Right ventricle myocardium superior (tissue), 1 donor: Measurements from ENCODE around the gene TEX28. TPM values are rescaled to one million over a fixed set of nuclear protein-coding genes. Genes with fewer than 3 reads are reported as not detected.
"Not testable (repeated sequence)": the region's sequence is repeated elsewhere in the genome, so short reads cannot be mapped to it uniquely, and the experiment has no call there.

Source experiments
- ATAC-seq: fragments of 200-7000 bp; cut with Tn5 transposase; one replicate; pipeline ENCODE4 v1.9.1; 2020; ENCODE audit warnings: mild to moderate bottlenecking; ENCODE audit not compliant: poor library complexity
- DNase-seq: peaks from one replicate; pipeline ENCODE4 v3.0.0-alpha.2; 2020
- intact Hi-C: fragments of 100-400 bp; cut with DNase I; formaldehyde crosslinking; loops from one replicate; pipeline ENCODE4 v1.11.2; 2022
- total RNA-seq: library from RNA; stranded (reverse); fragmentation: NEBNext Ultra II Directional; extraction: Animal tissue kit (Norgen Biotek cat#: 25700); gene quantifications from one replicate; pipeline ENCODE4 v1.2.1, GENCODE V29; 2021
- donor health status: DM: no; HTN: yes; CAD: no; lungs with severe emphysema.

TEX28 gene
- total RNA-seq, 1 donor from 2014 or later = not detected

DNA sequence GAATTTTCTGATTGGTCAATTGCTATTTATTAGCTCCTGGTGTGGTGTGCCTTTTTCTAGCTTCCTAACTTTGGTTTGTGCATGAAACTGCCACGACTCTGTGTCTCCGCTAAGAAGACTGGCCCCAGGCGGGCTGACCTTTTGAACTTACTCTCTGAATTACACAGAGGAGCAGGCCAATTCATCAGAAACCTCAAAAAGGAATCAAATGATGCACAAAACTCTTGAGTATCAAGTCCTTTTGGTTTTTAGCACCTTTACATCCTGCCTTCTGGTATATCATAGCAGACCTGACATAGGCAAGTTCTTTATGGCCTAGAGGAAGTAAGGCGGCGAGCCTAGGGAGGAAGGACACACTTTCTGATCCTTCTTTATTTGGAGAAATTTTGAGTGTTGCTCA is 18.2 kb upstream of the TEX28 start:
- DNase-seq = no peak
- intact Hi-C loops = no loop called here
- no peak for ATAC-seq

DNA sequence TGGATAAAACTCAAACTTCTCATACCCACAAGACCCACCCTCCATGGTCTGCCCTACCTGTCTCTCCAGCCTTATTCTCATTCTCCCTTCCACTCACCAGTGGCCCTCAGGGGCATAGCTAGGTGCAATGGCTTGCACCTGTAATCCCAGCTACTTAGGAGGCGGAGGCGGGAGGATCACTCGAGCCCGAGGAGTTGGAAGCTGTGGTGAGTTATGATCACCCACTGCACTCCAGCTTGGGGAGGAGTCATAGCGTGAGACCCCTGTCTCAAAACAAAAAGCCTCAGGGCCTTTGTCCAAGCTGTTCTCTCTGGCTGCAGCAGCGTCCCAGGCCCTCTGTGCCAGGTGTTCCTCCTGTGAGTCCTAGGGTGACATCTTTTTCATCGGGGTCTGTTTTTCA is 17.2 kb upstream of the TEX28 start:
- DNase-seq (no peak), ATAC-seq (no peak)

DNA sequence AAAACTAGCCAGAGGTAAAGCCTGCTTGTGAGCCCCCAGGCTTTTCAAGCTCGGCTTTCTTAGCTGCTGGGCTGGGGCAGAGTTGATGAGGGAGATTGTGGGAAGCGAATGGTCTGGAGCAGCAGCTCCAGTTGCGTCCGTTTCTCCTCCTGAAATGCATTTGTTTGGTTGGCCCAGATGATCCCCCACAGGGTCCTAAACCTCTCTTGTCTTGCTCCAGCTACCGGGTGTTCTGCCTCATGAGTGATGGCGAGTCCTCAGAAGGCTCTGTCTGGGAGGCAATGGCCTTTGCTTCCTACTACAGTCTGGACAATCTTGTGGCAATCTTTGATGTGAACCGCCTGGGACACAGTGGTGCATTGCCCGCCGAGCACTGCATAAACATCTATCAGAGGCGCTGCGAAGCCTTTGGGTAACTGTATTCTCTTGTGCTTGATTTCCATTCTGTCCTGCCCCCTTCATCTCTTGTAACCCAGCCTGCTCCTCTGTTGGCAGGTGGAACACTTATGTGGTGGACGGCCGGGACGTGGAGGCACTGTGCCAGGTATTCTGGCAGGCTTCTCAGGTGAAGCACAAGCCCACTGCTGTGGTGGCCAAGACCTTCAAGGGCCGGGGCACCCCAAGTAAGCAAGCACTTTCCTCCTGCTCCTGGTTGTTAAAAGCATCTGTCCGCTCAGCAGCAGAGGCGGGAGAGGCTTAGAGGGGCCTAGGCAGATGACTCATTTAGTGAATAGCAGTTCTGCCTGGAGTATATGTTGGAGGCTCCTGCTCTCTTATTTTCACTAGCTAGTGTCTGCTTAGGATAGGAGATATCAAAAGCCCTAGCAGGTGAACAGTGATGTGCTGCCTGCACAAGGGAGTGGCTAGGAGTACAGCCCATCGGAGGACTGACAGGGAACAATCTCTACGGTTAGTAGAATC is 16.0 kb upstream of the TEX28 start:
- ATAC-seq = no peak
- no peak for DNase-seq

More for the DNA sequence above, 17.2 kb upstream of the TEX28 start:
- intact Hi-C loops = no loop called here

DNA sequence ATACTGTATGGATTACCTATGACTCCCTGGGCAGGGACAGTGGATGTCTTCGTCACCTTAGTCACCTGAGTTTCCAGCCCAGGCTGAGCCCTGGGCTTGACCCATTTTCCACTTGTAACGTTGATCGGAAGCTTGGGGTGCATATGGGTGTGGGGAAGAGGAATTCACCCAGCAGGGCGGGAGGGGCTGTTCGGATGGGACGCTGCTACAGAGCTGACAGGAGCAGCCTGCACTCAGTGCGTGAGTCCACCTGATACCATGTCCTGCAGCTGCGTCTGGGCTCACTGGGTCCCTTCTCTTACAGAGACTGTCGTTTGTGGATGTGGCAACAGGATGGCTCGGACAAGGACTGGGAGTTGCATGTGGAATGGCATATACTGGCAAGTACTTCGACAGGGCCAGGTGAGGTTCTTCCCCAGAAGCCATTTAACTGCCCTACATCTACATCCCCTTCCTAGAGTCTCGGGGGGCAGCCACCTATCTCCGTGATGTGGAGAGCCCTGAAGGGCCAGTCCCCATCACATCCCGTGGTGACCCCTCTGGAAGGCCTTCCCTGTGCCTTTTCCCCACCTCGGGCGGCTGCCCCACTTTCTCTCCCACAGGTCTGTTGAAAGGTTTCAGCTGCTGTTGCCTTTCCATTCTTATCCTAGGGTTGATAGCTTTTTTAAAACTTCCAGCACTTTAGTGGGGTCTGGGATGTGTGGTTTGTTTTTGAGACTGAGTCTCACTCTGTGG is 14.3 kb upstream of the TEX28 start:
- DNase-seq (no peak), ATAC-seq (no peak)
- intact Hi-C loops = no loop called here

More for the DNA sequence above, 16.0 kb upstream of the TEX28 start:
- intact Hi-C loops = no loop called here

DNA sequence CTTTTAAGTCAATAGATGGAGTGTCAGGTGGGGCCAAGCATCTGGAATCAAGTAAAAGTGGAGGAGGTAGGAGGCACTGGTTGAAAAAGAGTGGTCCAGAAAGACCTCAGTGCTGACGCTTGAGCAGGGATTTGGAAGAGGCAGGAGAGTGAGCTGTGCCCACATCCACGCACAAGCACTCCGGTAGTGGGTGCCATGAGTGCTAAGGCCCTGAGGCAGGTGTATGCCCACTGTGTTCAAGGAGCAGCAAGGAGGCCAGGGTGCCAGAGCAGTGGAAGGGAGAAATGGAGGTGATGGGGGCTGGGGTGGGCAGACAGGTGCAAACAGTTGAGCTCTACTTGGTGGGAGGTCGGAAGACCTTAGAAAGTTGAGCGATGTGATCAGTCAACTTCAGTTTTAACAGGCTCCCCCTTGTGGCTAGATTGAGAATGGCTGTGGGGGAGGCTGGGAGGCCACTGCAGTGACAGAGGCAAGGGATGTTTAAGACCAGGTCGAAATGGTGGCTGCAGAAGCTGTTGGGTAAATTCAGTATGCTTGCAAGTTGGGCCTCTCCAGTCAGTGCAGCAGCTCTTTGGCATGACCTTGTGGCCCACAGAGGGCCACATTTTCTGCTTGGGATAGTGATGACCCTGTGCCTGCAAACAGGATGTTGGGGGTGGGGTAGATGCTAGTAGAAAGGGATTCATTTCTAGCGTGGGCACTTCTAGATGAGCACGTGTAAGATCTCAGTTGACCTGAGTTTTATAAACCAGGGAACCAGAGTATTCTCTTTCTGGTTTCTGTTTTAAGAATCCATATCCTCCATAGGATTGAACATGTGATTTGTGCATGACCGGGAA is 13.4 kb upstream of the TEX28 start:
- DNase-seq (peak; percentile 57), ATAC-seq (peak; percentile 65)
- intact Hi-C loops = no loop called here

DNA sequence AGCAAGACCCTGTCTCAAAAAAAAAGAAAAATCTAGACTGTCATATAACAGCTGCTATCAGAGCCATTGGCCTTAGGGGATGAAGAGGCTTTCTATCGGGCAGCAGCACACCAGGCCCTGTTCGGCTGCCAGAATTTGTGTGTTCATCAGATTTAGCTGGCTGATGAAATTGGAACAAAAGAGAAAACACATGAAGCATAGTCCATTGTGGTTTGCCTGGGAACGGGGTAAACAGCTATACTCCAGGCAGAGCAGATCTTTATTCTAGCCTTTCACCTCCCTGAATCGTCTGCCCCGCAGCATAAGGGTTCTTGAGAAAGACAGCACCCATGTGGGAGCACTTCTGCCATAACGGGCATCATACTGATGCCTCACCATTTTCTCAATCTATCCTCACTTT is 12.3 kb upstream of the TEX28 start:
- intact Hi-C loops = no loop called here
- DNase-seq (no peak), ATAC-seq (no peak)

DNA sequence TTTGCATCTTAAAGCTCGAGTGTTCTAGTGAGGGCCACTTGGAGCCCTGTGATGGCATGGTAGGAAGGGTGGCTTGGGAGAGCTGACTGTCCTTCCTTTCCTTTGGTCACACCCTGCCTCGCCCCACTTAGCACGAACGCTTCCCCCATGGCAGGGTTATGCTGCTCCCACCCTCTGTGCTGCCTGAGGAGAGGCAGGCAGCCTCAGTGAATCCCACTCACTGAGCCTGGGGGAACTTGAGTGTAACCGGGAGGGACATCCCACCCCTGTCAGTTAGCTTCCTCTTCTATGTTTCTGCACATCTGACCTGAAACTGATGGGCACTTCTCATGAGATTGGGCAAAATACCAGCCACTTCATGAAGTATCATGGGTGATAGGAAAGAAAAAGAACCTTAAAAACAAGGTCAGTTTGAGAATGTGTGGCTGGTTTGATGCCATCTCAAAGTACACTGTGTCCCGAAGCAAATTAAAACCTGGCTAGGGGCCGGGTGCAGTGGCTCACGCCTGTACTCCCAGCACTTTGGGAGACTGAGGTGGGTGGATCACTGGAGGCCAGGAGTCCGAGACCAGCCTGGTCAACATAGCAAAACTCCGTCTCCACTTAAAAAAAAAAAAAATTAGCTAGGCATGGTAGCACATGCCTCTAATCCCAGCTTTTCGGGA is 10.7 kb upstream of the TEX28 start:
- DNase-seq (no peak), ATAC-seq (peak; percentile 48)
- intact Hi-C loops = no loop called here

DNA sequence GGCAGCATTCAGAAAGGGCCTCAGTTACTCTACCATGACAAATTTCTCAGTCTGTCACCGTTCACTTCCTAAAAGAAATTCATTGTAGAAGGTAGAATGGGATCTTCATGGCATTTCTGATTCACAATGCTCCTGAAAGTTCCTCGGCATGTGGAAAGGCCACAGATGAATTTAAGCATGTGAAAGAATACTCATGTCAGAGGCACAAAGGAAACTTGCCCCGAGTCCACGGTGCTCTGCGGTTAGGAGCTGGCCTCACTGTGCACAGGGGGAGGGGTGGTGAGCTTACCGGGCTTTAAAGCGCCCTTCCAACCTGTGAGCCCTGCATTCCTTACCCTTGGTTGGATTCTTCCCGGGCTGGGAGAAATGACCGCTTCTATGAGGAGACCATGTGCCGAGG is 9.9 kb upstream of the TEX28 start:
- DNase-seq (no peak), ATAC-seq (no peak)
- intact Hi-C loops = no loop called here

DNA sequence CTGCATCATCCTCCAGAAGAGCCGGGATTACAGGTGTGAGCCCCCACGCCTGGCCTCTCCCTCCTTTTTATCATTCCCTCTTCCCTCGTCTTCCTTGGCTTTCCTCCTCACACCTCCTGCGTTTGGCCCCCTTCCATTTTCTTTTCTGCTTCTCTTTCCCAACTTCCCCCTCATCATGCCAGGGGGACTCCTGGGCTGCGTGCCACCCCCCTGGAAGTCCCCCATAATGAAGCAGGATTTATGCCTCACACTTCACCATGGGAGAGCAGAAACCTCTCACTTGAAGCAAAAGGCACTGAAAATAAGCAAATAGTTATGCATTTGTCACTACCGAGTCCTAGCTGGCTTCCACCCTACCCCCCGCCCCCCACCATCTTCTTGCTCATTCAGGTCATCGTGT is 8.6 kb upstream of the TEX28 start:
- DNase-seq = no peak

DNA sequence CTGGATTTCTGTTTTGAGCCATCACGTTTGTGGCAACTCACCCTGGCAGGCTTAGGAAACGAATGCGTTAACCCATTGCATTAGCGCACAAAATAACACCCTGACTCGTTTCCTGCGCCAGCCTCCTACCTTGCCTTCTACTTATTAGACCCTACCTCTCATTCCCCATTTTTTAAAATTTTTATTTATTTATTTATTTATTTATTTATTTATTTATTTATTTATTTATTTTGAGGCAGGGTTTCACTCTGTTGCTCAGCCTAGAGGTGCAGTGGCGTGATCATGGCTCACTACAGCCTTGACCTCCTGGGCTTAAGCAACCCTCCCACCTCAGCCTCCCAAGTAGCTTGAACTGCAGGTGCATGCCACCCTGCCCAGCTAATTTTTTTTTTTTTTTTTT is 8.1 kb upstream of the TEX28 start:
- ATAC-seq, DNase-seq, intact Hi-C loops: not testable (repeated sequence)

More for the DNA sequence above, 8.6 kb upstream of the TEX28 start:
- no peak for ATAC-seq
- intact Hi-C loops = no loop called here

DNA sequence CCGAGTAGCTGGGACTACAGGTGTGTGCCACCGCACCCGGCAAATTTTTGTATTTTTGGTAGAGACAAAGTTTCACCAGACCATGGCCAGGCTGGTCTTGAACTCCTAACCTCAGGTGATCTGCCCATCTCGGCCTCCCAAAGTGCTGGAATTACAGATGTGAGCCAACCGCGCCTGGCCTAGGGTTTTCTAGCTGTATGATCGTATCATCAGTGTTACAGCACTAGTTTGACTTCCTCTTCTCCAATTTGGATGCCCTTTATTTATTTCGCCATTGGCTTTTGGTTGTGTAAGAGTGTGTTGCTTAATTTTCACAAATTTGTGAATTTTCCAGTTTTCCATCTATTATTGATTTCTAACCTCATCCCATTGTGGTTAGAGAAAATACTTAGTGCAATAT is 5.9 kb upstream of the TEX28 start:
- peak; percentile 49 for DNase-seq
- intact Hi-C loops = no loop called here
- ATAC-seq = no peak

DNA sequence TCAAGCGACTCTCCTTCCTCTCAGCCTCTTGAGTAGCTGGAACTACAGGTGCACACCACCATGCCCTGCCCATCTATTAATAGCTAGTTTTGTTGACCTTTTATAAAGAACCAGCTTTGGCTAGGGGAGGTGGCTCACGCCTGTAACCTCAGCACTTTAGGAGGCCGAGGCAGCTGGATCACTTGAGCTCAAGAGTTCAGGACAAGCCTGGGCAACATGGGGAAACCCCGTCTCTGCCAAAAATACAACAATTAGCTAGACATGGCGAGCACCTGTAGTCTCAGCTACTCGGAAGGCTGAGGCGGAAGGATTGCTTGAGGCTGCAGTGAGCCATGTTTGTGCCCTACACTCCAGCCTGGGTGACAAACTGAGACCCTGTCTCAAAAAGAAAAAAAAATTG is 3.4 kb upstream of the TEX28 start:
- intact Hi-C loops = no loop called here
- DNase-seq = no peak
- ATAC-seq = no peak

DNA sequence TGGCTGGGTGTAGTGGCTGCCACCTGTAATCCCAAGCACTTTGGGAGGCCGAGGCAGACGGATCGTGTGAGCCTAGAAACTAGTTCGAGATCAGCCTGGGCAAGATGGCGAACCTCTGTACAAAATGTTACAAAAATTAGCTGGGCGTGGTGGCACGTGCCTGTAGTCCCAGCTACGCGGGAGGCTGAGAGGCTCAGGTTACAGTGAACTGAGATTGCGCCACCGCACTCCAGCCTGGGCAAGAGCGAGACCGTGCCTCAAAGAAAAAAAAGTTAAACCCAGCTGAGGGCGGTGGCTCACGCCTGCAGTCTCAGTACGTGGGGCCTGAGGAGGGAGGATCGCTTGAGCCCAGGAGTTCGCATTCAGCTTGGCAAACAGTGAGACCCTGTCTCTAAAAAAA is 1.8 kb upstream of the TEX28 start:
- intact Hi-C loops = no loop called here
- DNase-seq (no peak), ATAC-seq (no peak)

DNA sequence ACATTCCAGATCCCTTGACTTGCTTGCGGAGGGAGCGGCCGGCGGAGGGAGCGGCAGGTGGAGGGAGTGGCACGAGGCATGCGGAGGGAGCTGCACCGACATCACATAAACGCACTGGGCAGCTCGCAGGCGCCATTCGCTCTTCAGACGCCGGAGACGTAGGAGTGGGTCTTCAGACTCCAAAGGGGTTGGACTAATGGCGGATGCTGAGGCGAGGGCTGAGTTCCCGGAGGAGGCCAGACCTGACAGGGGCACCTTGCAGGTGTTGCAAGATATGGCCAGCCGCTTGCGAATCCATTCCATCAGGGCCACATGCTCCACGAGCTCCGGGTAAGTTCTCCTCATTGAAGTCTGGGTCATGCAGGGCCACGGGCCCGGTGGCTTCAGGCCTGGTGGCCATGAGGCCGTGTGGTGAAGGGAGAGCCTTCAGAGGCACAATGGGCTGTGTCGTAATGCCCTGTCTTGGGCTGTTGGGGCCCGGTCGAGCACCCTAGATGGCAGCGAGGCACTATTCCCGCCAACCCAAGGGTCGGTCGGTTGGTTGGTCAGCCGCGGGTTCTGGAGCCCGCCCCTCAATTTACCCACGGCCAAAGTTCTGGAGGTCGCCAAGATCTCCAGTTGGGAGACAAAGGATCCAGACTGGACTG is 863 bp upstream of the TEX28 start, which contains the start of gene TKTL1:
TSS of gene TKTL1 (plus strand) at position 132 of the 647 bp plus-strand sequence. CDS start at position 197, 65 bp downstream.
- ATAC-seq (no peak), DNase-seq (no peak)
- intact Hi-C loops = no loop called here

DNA sequence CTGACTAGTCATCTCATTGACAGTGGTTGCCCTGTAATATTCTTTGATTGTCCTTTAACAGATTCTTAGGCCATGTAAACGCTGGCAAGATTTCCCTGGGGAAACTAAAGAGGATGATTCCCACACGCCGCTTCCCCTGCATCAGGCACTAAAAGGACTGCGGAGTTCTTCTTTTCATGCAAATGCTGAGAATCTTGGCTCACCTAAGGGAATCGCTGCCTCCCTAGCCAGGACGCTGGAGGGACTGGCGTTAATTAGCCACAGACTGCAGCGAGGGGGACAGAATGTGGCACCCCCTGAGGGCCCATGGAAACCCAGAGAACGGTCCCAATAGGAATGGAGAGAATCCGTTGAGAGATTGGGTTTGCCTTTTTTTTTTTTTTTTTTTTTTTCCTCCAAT is 8.5 kb downstream of the TEX28 start:
- DNase-seq, intact Hi-C loops, ATAC-seq: not testable (repeated sequence)

DNA sequence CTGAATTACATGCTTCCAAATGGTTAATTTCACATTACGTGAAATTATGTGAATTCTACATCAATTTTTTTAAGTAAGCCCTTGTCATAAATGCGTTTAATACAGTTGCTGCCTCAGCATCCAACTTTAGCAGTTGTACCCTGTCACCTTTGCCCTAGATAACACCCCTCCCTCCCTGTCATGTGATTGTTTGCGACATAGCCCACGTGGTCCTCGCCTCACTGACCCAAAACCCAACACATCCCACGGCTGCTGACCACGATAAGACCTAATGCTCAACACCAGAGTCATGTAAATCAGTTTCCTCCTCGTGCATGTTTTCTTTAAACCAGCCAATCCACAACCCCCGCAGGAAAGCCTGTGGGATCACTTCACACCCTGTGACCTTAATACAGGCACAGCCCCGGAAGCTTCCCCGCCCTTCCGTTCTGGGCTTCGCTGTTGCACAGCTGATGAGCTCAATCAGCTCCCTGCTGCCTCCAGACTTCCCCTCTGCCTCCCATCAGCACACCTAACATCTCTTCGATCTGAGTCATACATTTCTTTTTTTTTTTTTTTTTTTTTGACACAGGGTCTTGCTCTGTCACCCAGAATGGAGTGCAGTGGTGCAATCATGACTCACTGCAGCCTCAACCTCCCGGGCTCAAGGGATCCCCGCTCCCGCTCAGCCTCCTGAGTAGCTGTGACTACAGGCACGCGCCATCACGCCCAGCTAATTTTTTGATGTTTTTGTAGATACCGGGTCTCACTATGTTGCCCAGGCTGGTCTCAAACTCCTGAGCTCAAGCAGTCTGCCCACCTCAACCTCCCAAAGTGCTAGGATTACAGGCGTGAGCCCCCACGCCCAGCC is 10.2 kb downstream of the TEX28 start:
- DNase-seq, intact Hi-C loops: not testable (repeated sequence)
- peak; percentile 85 for ATAC-seq

DNA sequence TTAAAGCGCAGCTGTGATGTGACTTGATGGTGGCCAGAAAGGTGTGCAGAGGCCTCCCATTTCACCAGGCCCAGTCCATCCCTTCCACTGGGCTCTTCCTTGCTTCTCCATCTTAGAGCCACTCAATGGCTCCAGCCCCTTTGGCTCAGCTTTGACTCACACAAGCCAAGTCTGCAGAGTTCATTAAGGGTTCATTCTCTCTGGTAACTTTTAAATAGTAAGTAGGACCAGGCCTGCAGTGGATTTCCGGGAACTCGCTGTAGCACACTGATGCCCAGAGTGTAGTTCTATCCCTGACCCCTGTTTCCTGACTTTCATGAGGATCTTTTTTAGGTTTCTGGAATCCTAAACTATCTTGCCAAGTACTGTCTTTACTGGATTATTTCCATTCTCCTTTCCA is 25.7 kb downstream of the TEX28 start:
- peak; percentile 22 for ATAC-seq
- intact Hi-C loops, DNase-seq: not testable (repeated sequence)
